Mesenchymal stem cell (in vitro differentiated cells and primary cell): ENCODE data around the gene FILIP1L.

Experiments used
- DNase-seq: peaks from one replicate; pipeline ENCODE4 v3.0.0-alpha.2; 2013
- H2AFZ ChIP-seq: one replicate; pipeline ENCODE4 v1.6.1; 2013; ENCODE audit warnings: low read depth, mild to moderate bottlenecking, control low read depth, inconsistent platforms, low read length, moderate library complexity
- H2AK5ac ChIP-seq: 2 replicates; pipeline ENCODE4 v1.6.1; 2013; ENCODE audit warnings: low read length, moderate library complexity, mild to moderate bottlenecking, inconsistent platforms; ENCODE audit not compliant: severe bottlenecking
- H2BK120ac ChIP-seq: one replicate; pipeline ENCODE4 v1.6.1; 2013; ENCODE audit warnings: low read depth, mild to moderate bottlenecking, inconsistent platforms, low read length, moderate library complexity
- H2BK12ac ChIP-seq, 2 experiments: one replicate each; pipeline ENCODE4 v1.6.1; 2013; ENCODE audit warnings: inconsistent platforms in 2 of 2, low read length in 2 of 2, mild to moderate bottlenecking in 2 of 2, moderate library complexity in 2 of 2, control low read depth in 1 of 2
- H2BK15ac ChIP-seq: one replicate; pipeline ENCODE4 v1.6.1; 2013; ENCODE audit warnings: mild to moderate bottlenecking, low read depth, inconsistent platforms; ENCODE audit not compliant: poor library complexity, severe bottlenecking
- H2BK5ac ChIP-seq: 2 replicates; pipeline ENCODE4 v1.6.1; 2013; ENCODE audit warnings: low read depth, mild to moderate bottlenecking, low read length, control low read depth, inconsistent platforms; ENCODE audit not compliant: poor library complexity, severe bottlenecking
- H3K14ac ChIP-seq, 2 experiments: one replicate each; pipeline ENCODE4 v1.6.1; 2013; ENCODE audit warnings: inconsistent platforms in 2 of 2, low read length in 2 of 2, control low read depth in 1 of 2, mild to moderate bottlenecking in 1 of 2, moderate library complexity in 1 of 2
- H3K18ac ChIP-seq, 2 experiments: one replicate each; pipeline ENCODE4 v1.6.1; 2013; ENCODE audit warnings: inconsistent platforms in 2 of 2, low read length in 2 of 2, control low read depth in 1 of 2, low read depth in 1 of 2, mild to moderate bottlenecking in 1 of 2
- H3K23ac ChIP-seq, 2 experiments: one replicate each; pipeline ENCODE4 v1.6.1; 2013; ENCODE audit warnings: inconsistent platforms in 2 of 2, low read length in 2 of 2, mild to moderate bottlenecking in 2 of 2, moderate library complexity in 2 of 2, control low read depth in 1 of 2
- H3K27ac ChIP-seq: 2 replicates; pipeline ENCODE4 v1.5.1; 2013; ENCODE audit warnings: mild to moderate bottlenecking, moderate library complexity, low read length, control low read depth, inconsistent platforms; ENCODE audit not compliant: poor library complexity, severe bottlenecking
- H3K27me3 ChIP-seq, 2 experiments: 2 replicates each; pipeline versions ENCODE4 v1.6.1 to v1.7.0; 2013; ENCODE audit warnings: low read length in 2 of 2, mild to moderate bottlenecking in 2 of 2, moderate library complexity in 2 of 2, control low read depth in 1 of 2, inconsistent platforms in 1 of 2; ENCODE audit not compliant: control insufficient read depth in 1 of 2, insufficient read depth in 1 of 2
- H3K36me3 ChIP-seq, 2 experiments: 2 replicates each; pipeline versions ENCODE4 v1.6.1 to v1.7.0; 2013; ENCODE audit warnings: low read length in 2 of 2, control low read depth in 1 of 2, inconsistent platforms in 1 of 2, low read depth in 1 of 2, mild to moderate bottlenecking in 1 of 2; ENCODE audit not compliant: insufficient read depth in 2 of 2, control insufficient read depth in 1 of 2
- H3K4ac ChIP-seq, 2 experiments: one replicate each; pipeline ENCODE4 v1.6.1; 2013; ENCODE audit warnings: inconsistent platforms in 2 of 2, low read length in 2 of 2, mild to moderate bottlenecking in 2 of 2, moderate library complexity in 2 of 2, control low read depth in 1 of 2, low read depth in 1 of 2
- H3K4me1 ChIP-seq: 2 replicates; pipeline ENCODE4 v1.6.1; 2013; ENCODE audit warnings: low read depth, low read length, control low read depth; ENCODE audit not compliant: control insufficient read depth, insufficient read depth
- H3K4me2 ChIP-seq: 2 replicates; pipeline ENCODE4 v1.6.1; 2013; ENCODE audit warnings: low read length, mild to moderate bottlenecking, inconsistent platforms; ENCODE audit not compliant: poor library complexity, severe bottlenecking
- H3K4me3 ChIP-seq, 2 experiments: 2 replicates each; pipeline versions ENCODE4 v1.5.1 to v1.7.0; 2013; ENCODE audit warnings: low read length in 2 of 2, mild to moderate bottlenecking in 2 of 2, control low read depth in 1 of 2, low read depth in 1 of 2; ENCODE audit not compliant: insufficient read depth in 1 of 2
- H3K79me1 ChIP-seq: replicated peaks from 2 replicates; pipeline ENCODE4 v1.6.1; 2013; ENCODE audit warnings: mild to moderate bottlenecking, control low read depth, low read length, inconsistent platforms; ENCODE audit not compliant: poor library complexity, severe bottlenecking
- H3K9ac ChIP-seq: 2 replicates; pipeline ENCODE4 v1.7.0; 2013; ENCODE audit warnings: mild to moderate bottlenecking, low read length, moderate library complexity
- H3K9me3 ChIP-seq: 2 replicates; pipeline ENCODE4 v1.7.0; 2013; ENCODE audit warnings: mild to moderate bottlenecking, low read length; ENCODE audit not compliant: control insufficient read depth
- H4K8ac ChIP-seq: one replicate; pipeline ENCODE4 v1.6.1; 2013; ENCODE audit warnings: inconsistent platforms, mild to moderate bottlenecking, low read length, moderate library complexity
- H4K91ac ChIP-seq: one replicate; pipeline ENCODE4 v1.6.1; 2013; ENCODE audit warnings: mild to moderate bottlenecking, low read length, inconsistent platforms
- WGBS: methylation state at CpG from one replicate; pipeline ENCODE4 v1.1.7; 2013; ENCODE audit warnings: mixed read lengths; 5-methylcytosine and 5-hydroxymethylcytosine counted together

The FILIP1L gene

GRCh38 chr3:99957151-99957796 is 157.0 kb downstream of the FILIP1L start:
- Histone ChIP-seq H3K4ac (no peak overlapping the region), H2AFZ (no peak overlapping the region), H3K4me2 (no peak overlapping the region), H2BK12ac (no peak overlapping the region), H4K91ac (no peak overlapping the region), H2BK120ac (no peak overlapping the region), H3K9me3 (no peaks in the 10 kb centered on the region), H3K4me3 (no peak overlapping the region), H3K36me3 (no peaks in the 10 kb centered on the region), H3K18ac (no peak overlapping the region), H3K27me3 (no peaks in the 10 kb centered on the region), H2AK5ac (no peak overlapping the region), H3K27ac (no peak overlapping the region), H3K4me1 (peaks cover 5% of the 10 kb centered on the region), H3K23ac (no peak overlapping the region), H2BK5ac (no peak overlapping the region), H2BK15ac (no peak overlapping the region), H4K8ac (no peak overlapping the region), H3K9ac (no peak overlapping the region), H3K79me1 (peaks cover 10% of the 10 kb centered on the region), H3K14ac (no peak overlapping the region)
- WGBS = 87% methylated on average over 2 of the region's 4 CpGs
- DNase-seq = no peak

GRCh38 chr3:99955773-99956562 is 158.3 kb downstream of the FILIP1L start:
- H2BK15ac ChIP-seq = no peak overlapping the region

GRCh38 chr3:99954914-99955644 is 159.2 kb downstream of the FILIP1L start:
- Histone ChIP-seq H3K4me2 (no peak overlapping the region), H3K27me3 (no peaks in the 10 kb centered on the region), H3K4ac (no peak overlapping the region), H2BK5ac (no peak overlapping the region), H3K23ac (no peak overlapping the region), H4K8ac (no peak overlapping the region), H3K9me3 (no peaks in the 10 kb centered on the region), H2BK120ac (no peak overlapping the region), H3K4me1 (peaks cover 5% of the 10 kb centered on the region), H3K9ac (no peak overlapping the region), H3K36me3 (no peaks in the 10 kb centered on the region), H2AFZ (no peak overlapping the region), H3K14ac (no peak overlapping the region), H2BK15ac (no peak overlapping the region), H4K91ac (no peak overlapping the region), H3K79me1 (peaks cover 10% of the 10 kb centered on the region), H3K4me3 (no peak overlapping the region), H2BK12ac (no peak overlapping the region), H3K27ac (peak overlapping the region; percentile 74), H2AK5ac (no peak overlapping the region), H3K18ac (no peak overlapping the region)
- DNase-seq = no peak
- WGBS = 80% methylated on average over 3 of the region's 4 CpGs

More at GRCh38 chr3:99955773-99956562, 158.3 kb downstream of the FILIP1L start:
- Histone ChIP-seq H3K27me3 (no peaks in the 10 kb centered on the region), H3K9ac (no peak overlapping the region), H3K4me2 (no peak overlapping the region), H2AK5ac (peak overlapping the region; percentile 21), H4K91ac (no peak overlapping the region), H3K79me1 (peaks cover 10% of the 10 kb centered on the region), H3K27ac (peak overlapping the region; percentile 59), H4K8ac (no peak overlapping the region), H3K36me3 (no peaks in the 10 kb centered on the region), H3K4me1 (peaks cover 3% of the 10 kb centered on the region), H2AFZ (no peak overlapping the region), H3K14ac (no peak overlapping the region), H3K4ac (no peak overlapping the region), H3K23ac (no peak overlapping the region), H3K9me3 (no peaks in the 10 kb centered on the region), H2BK5ac (peak overlapping the region; percentile 10), H2BK120ac (no peak overlapping the region), H3K18ac (no peak overlapping the region), H2BK12ac (no peak overlapping the region), H3K4me3 (no peak overlapping the region)
- DNase-seq = no peak
- WGBS = 96% methylated on average over 10 of the region's 10 CpGs

- H3K4me1 ChIP-seq = peaks cover 5% of the 10 kb centered on the region
- H3K4ac ChIP-seq = no peak overlapping the region
- H3K9ac ChIP-seq = no peak overlapping the region
- H2BK120ac ChIP-seq = no peak overlapping the region
- H3K4me2 ChIP-seq = no peak overlapping the region
- peak overlapping the region; percentile 44 for H3K27ac ChIP-seq
- no peaks in the 10 kb centered on the region for H3K36me3 ChIP-seq
- no peak overlapping the region for H4K91ac ChIP-seq
- H3K14ac ChIP-seq = peak overlapping the region in 1 of 2 experiments; percentile 74
- no peak overlapping the region for H2BK5ac ChIP-seq
- DNase-seq = no peak
- H3K18ac ChIP-seq = peak overlapping the region in 1 of 2 experiments; percentile 71
- no peak overlapping the region for H2BK15ac ChIP-seq
- peak overlapping the region in 1 of 2 experiments; percentile 48 for H3K23ac ChIP-seq
- H3K27me3 ChIP-seq = no peaks in the 10 kb centered on the region
- H2AK5ac ChIP-seq = peak overlapping the region; percentile 76
- H2AFZ ChIP-seq = no peak overlapping the region
- H3K4me3 ChIP-seq = no peak overlapping the region
- H3K9me3 ChIP-seq = no peaks in the 10 kb centered on the region
- peaks cover 10% of the 10 kb centered on the region for H3K79me1 ChIP-seq
- no peak overlapping the region for H4K8ac ChIP-seq
- H2BK12ac ChIP-seq = peak overlapping the region; percentile 20 to 68
Measured at GRCh38 chr3:99953596-99953995, 160.7 kb downstream of the FILIP1L start.
